Gastroesophageal sphincter (tissue), 4 donors: ENCODE measurements around the gene DPP6. TPM values are rescaled to one million over a fixed set of nuclear protein-coding genes. Genes with fewer than 3 reads are reported as not detected.
A peak's percentile ranks its signal among the peaks of the same experiment; 100 is the strongest.

ENCODE experiments used
- ATAC-seq: fragments of 150-250 bp; one replicate; pipeline ENCODE4 v1.9.1; 2016; ENCODE audit warnings: mild to moderate bottlenecking, moderate library complexity
- H3K27ac ChIP-seq, 4 donors: fragments of 200-600 bp; sonication (generic) in 3 of 4; 1 replicate in 3 of 4; 2 replicates in 1 of 4; pipeline ENCODE4 v1.5.1; 2016 to 2019
- H3K27me3 ChIP-seq: fragments of 200-600 bp; sonication (generic); one replicate; pipeline ENCODE4 v1.5.1; 2019
- H3K36me3 ChIP-seq, 2 donors: fragments of 200-600 bp; sonication (generic); one replicate each; pipeline ENCODE4 v1.5.1; 2019; ENCODE audit warnings: control low read depth in 1 of 2
- H3K4me1 ChIP-seq, 3 donors: fragments of 200-600 bp; sonication (generic); 1 replicate in 2 of 3; 2 replicates in 1 of 3; pipeline ENCODE4 v1.5.1; 2016 to 2019; ENCODE audit warnings: control low read depth in 2 of 3
- H3K4me3 ChIP-seq, 2 donors: fragments of 200-600 bp; sonication (generic); one replicate each; pipeline ENCODE4 v1.5.1; 2019; ENCODE audit warnings: mild to moderate bottlenecking in 1 of 2, moderate library complexity in 1 of 2
- H3K9me3 ChIP-seq, 3 donors: fragments of 200-600 bp; sonication (generic); one replicate each; pipeline ENCODE4 v1.5.1; 2017 to 2019; ENCODE audit warnings: control low read depth in 2 of 3
- EP300 ChIP-seq: sonication (generic); formaldehyde crosslinking; IDR thresholded peaks from one replicate; pipeline ENCODE4 v1.6.1; 2017; ENCODE audit warnings: antibody characterized with exemption, mild to moderate bottlenecking
- POLR2A ChIP-seq, 2 donors: fragments of 450-650 bp; IDR thresholded peaks; one replicate each; pipeline ENCODE4 v1.6.1; 2017; ENCODE audit warnings: antibody characterized with exemption in 2 of 2, mild to moderate bottlenecking in 2 of 2, moderate library complexity in 1 of 2
- POLR2AphosphoS5 ChIP-seq: sonication (generic); formaldehyde crosslinking; IDR thresholded peaks from one replicate; pipeline ENCODE4 v1.6.1; 2017; ENCODE audit warnings: antibody characterized with exemption
- WGBS, 2 donors: methylation state at CpG; one replicate each; pipeline ENCODE4 v1.1.5; 2018; ENCODE audit warnings: low coverage in 1 of 2; 5-methylcytosine and 5-hydroxymethylcytosine counted together
- total RNA-seq, 4 donors: library from RNA; depleted of rRNA; stranded (reverse); fragments of >200 nt; gene quantifications; one replicate each; pipeline ENCODE4 v1.1.0, GENCODE V29; 2016
- TF ChIP-seq, protein P1 (sequence below), 4 experiments: fragments of 200-600 bp in 2 of 4; fragments of 450-650 bp in 2 of 4; sonication (generic) in 1 of 4; IDR thresholded peaks; one replicate each; pipeline ENCODE4 v1.5.1; 2017 to 2019; ENCODE audit warnings: antibody characterized with exemption in 4 of 4, mild to moderate bottlenecking in 2 of 4, moderate library complexity in 2 of 4

Gene DPP6
- total RNA-seq, 4 donors from 2014 or later, result 14.3 to 40.0 (median 23.1) TPM

DNA sequence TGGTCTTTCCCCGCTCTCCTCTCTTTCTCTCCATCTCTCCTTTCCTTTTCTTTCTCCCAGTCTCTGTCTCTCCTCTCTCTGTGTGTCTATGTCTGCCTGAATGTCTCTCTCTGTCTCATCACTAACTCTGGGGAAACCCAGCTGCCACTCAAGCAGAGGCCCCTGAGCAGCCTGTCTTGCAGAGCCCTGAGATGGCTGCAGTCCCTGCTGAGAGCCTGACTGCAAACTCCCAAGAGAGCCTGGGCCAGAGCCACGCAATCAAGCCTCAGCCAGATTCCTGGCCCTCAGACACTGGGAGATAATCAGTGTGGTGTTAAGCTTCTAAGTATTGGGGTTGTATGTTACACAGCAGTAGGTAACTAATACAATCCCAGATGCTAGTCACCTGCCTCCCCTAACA, 859.2 kb downstream of the DPP6 start:
- H3K27me3 ChIP-seq, result peaks cover 70% of the 10 kb centered on the region
- peaks cover 0 to 19% (median 0%) of the 10 kb centered on the region in 3 donors for H3K9me3 ChIP-seq
- H3K4me1 ChIP-seq, result peaks cover 0 to 12% (median 3%) of the 10 kb centered on the region in 3 donors
- H3K27ac ChIP-seq, result no peak overlapping the region
- H3K36me3 ChIP-seq, result no peaks in the 10 kb centered on the region
- ATAC-seq, result no peak
- 25% methylated on average over 1 of the region's 2 CpGs; no CpG with 5 or more reads in 1 of the 2 donors for WGBS, 2 donors
- TF ChIP-seq, protein P1, sequence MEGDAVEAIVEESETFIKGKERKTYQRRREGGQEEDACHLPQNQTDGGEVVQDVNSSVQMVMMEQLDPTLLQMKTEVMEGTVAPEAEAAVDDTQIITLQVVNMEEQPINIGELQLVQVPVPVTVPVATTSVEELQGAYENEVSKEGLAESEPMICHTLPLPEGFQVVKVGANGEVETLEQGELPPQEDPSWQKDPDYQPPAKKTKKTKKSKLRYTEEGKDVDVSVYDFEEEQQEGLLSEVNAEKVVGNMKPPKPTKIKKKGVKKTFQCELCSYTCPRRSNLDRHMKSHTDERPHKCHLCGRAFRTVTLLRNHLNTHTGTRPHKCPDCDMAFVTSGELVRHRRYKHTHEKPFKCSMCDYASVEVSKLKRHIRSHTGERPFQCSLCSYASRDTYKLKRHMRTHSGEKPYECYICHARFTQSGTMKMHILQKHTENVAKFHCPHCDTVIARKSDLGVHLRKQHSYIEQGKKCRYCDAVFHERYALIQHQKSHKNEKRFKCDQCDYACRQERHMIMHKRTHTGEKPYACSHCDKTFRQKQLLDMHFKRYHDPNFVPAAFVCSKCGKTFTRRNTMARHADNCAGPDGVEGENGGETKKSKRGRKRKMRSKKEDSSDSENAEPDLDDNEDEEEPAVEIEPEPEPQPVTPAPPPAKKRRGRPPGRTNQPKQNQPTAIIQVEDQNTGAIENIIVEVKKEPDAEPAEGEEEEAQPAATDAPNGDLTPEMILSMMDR (IDR thresholded peaks at IDR 0.05), result no peak
- TF ChIP-seq POLR2A (IDR thresholded peaks at IDR 0.05) (no peak), POLR2AphosphoS5 (no peak), EP300 (no peak)
- no peak overlapping the region for H3K4me3 ChIP-seq

DNA sequence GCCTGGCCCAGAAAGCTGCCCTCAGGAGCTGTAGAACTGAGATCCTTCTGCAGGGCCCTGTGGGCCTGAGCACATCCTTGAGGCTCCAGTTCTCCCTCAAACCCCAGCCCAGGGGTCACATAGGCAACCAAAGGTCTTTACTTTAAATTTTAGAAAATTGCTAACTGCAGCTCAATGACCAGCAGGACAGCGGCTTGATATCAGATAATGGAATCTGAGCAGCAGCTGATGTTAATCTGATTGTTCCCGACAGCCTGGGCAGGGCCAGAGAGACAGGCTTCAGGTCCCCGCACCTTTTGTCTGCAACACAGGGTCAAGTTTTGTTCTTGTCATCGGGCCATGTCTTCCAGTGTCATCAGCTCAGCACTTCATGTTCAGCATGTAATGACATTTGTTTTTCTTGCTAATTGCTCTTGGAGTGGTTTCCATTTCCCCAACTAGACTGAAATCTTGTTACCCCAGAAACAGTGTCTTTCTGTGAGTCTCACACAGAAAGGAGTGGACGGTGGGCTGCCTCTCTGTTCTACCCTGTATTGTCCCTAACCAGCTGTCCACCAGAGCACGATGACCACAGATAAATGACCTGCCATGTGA, 859.8 kb downstream of the DPP6 start:
- peaks cover 71% of the 10 kb centered on the region for H3K27me3 ChIP-seq
- H3K4me1 ChIP-seq, result peaks cover 0 to 12% (median 3%) of the 10 kb centered on the region in 3 donors
- no peak overlapping the region for H3K27ac ChIP-seq
- no peak for ATAC-seq
- H3K36me3 ChIP-seq, result no peaks in the 10 kb centered on the region
- H3K4me3 ChIP-seq, result no peak overlapping the region
- TF ChIP-seq, protein P1 (IDR thresholded peaks at IDR 0.05), result no peak
- TF ChIP-seq POLR2A (IDR thresholded peaks at IDR 0.05), result no peak
- no peak for TF ChIP-seq POLR2AphosphoS5
- no peak for TF ChIP-seq EP300
- 81 to 82% methylated on average over 3 to 5 of the region's 6 CpGs for WGBS, 2 donors
- H3K9me3 ChIP-seq, result peaks cover 0 to 16% (median 0%) of the 10 kb centered on the region in 3 donors

DNA sequence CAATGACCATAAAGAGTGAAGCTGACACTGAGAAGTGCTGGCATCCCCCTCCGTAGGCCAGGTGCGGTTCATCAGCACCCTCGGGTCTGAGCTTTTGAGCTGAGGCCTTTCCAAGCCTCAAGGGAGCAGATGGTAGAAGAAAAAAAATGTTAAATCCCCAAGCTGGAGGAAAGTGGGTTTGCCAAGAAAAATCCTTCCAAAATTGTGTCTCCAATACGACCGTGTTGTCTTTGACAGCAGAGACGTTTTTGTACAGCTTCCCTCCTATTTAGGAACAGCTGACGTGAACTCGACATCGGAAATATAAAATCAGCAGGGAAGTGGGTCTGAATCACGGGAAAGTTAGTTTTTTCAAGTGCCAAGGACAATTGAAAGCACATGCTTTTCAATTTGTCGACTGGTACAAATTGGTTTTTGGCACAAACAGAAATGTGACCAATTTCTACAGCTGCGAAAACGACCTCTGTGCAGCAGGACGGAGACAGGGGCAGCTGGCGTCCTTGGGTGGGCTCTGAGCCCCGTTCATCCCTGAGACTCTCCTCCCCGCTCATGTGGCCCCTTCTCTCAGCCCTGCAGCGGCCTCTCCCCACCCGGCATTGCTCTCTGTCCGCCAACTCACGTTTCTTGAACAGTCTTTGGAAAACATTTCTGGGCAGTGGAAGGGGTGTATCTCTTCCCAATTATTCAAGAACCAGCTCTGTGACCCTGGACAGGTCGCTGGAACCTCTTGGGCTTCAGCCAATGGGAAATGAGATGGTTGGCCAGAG, 860.9 kb downstream of the DPP6 start:
- TF ChIP-seq, protein P1 (IDR thresholded peaks at IDR 0.05), result no peak
- TF ChIP-seq EP300, result no peak
- TF ChIP-seq POLR2AphosphoS5, result no peak
- TF ChIP-seq POLR2A (IDR thresholded peaks at IDR 0.05), result no peak
- Histone ChIP-seq H3K36me3 (no peaks in the 10 kb centered on the region), H3K4me3 (no peak overlapping the region), H3K27me3 (peaks cover 61% of the 10 kb centered on the region), H3K4me1 (peaks cover 0 to 12% (median 3%) of the 10 kb centered on the region in 3 donors), H3K9me3 (peaks cover 0 to 13% (median 0%) of the 10 kb centered on the region in 3 donors), H3K27ac (no peak overlapping the region)
- no peak for ATAC-seq
- 56 to 63% methylated on average over 12 to 20 of the region's 22 CpGs for WGBS, 2 donors

DNA sequence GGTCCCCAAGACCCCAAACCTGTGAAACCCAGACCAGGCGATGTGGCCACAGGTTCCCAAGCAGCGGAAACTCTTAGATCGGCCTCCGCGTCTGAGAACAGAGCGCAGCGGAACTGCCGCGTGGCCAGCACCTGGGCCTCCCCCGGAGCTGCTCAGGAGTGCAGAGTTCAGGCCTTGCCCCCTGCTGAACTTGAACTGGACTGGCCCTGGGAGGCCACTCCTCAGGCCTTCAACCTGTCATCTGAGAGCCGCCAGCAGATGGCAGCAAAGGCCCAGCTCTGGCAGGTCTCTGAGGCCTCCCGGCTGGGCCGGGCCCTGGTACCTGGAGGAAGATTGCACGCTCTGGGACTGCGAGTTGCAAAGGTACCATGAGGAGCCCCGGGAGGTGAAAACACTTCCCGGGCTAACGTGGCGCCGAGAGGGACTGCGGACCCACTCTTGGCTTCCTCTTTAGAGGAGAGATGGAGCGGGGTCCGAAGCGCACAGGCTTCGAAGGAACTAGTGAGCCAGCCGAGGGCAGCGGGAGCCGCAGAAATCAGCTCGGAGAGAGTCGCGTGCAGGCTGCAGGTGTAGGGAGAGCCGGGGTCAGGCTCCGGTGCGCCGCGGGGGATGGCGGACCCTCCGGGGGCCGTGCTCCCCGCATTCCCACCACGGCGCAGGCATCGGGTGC, 861.6 kb downstream of the DPP6 start:
- WGBS, 2 donors, result 18% methylated on average over 9 of the region's 43 CpGs; no CpG with 5 or more reads in 1 of the 2 donors
- no peaks in the 10 kb centered on the region for H3K36me3 ChIP-seq
- H3K27me3 ChIP-seq, result peaks cover 56% of the 10 kb centered on the region
- H3K27ac ChIP-seq, result no peak overlapping the region
- TF ChIP-seq, protein P1 (IDR thresholded peaks at IDR 0.05), result peak in 3 of 4 experiments; percentile 70 to 91 (median 79)
- TF ChIP-seq POLR2A (IDR thresholded peaks at IDR 0.05), result no peak
- TF ChIP-seq POLR2AphosphoS5, result no peak
- no peak for TF ChIP-seq EP300
- peak; percentile 86 for ATAC-seq
- peaks cover 0 to 13% (median 0%) of the 10 kb centered on the region in 3 donors for H3K9me3 ChIP-seq
- H3K4me3 ChIP-seq, result peak overlapping the region in 1 of 2 donors; percentile 42
- H3K4me1 ChIP-seq, result peaks cover 0 to 12% (median 3%) of the 10 kb centered on the region in 3 donors
